HT-29 (cell line): Measurements from ENCODE around the gene MED12L. TPM values are rescaled to one million over a fixed set of nuclear protein-coding genes. Genes with fewer than 3 reads are reported as not detected.
A peak's percentile ranks its signal among the peaks of the same experiment; 100 is the strongest.
"Not testable (repeated sequence)": the region's sequence is repeated elsewhere in the genome, so short reads cannot be mapped to it uniquely, and the experiment has no call there.

Source experiments
- DNase-seq: peaks from one replicate; pipeline ENCODE4 v3.0.0-alpha.2; 2015; ENCODE audit warnings: low spot score
- total RNA-seq: library from RNA; depleted of rRNA; stranded (reverse); fragments of >200 nt; shearing (Covaris generic); gene quantifications from 2 replicates; pipeline ENCODE4 v1.2.3, GENCODE V29; 2014; rRNA removed

Gene MED12L, protein sequence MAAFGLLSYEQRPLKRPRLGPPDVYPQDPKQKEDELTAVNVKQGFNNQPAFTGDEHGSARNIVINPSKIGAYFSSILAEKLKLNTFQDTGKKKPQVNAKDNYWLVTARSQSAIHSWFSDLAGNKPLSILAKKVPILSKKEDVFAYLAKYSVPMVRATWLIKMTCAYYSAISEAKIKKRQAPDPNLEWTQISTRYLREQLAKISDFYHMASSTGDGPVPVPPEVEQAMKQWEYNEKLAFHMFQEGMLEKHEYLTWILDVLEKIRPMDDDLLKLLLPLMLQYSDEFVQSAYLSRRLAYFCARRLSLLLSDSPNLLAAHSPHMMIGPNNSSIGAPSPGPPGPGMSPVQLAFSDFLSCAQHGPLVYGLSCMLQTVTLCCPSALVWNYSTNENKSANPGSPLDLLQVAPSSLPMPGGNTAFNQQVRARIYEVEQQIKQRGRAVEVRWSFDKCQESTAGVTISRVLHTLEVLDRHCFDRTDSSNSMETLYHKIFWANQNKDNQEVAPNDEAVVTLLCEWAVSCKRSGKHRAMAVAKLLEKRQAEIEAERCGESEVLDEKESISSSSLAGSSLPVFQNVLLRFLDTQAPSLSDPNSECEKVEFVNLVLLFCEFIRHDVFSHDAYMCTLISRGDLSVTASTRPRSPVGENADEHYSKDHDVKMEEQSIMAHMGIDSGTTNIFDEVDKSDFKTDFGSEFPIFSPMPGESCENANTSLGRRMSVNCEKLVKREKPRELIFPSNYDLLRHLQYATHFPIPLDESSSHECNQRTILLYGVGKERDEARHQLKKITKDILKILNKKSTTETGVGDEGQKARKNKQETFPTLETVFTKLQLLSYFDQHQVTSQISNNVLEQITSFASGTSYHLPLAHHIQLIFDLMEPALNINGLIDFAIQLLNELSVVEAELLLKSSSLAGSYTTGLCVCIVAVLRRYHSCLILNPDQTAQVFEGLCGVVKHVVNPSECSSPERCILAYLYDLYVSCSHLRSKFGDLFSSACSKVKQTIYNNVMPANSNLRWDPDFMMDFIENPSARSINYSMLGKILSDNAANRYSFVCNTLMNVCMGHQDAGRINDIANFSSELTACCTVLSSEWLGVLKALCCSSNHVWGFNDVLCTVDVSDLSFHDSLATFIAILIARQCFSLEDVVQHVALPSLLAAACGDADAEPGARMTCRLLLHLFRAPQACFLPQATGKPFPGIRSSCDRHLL (N-terminal part only)
- 0.03 TPM in 1 of 2 replicates, not detected in the other for total RNA-seq

GRCh38 chr3:151085227-151085888 is at the start of gene MED12L:
MED12L (plus strand) TSS chr3:151085664; CDS start chr3:151086927, 1,263 bp downstream.
- DNase-seq = no peak

GRCh38 chr3:151037746-151038477 is 47.6 kb upstream of the MED12L start:
- peak; percentile 4 for DNase-seq

DNA sequence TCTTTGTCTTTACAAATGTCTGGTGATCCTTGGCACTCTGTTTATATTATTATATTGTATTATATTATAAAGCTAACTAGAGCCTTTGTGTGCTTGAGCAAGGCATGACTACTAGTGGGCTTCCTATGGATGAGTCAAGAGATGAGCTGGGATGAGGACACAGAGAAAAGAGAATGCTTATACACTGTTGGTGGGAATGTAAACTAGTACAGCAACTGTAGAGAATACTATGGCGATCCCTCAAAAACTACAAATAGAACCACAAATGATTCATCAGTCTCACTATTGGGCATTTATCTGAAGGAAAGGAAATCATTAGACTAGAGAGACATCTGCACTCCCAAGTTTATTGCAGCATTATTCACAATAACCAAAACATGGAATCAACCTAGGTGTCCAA is 40.8 kb upstream of the MED12L start:
- DNase-seq = no peak

DNA sequence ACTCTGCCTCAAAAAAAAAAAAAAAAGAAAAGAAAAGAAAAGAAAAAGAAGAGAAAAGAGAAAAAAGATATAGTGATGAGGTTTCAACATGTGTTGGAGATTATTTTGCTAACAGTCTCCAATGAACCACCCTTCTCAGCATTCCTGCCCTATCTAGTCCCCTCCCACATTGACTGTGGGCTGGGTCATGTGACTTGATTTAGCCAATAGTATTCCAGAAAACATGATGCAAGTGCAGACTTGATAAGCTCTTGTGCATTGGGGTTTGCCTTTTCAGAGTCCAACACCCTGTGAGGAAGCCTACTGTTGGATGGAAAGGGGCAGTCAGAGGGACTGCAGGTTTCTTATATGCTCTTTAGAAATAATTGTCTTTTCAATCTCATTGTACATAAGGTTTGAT is 37.8 kb upstream of the MED12L start:
- DNase-seq = peak; percentile 43

GRCh38 chr3:151051533-151051932 is 33.9 kb upstream of the MED12L start:
- DNase-seq = no peak

GRCh38 chr3:151052346-151052745 is 33.1 kb upstream of the MED12L start:
- DNase-seq = no peak

DNA sequence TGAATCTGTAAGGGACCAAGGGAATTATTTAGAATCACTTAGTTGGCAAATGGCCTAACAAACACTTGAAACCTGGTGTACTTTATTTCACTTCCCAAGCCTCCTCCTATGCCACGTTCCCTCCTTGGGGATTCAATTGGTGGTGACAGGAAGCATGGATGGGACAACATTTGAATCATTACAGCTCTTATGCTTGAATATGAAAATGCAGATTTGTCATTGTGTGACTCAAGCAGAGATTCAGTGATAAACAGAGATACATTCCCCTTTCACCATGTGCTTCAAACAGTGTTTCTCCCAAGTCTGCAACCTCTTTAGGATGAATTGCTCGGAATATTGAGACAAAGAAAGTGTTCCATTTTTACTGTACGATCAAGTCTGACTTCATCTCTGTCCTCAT is 32.7 kb upstream of the MED12L start:
- no peak for DNase-seq

- no peak for DNase-seq
Measured at GRCh38 chr3:151058740-151059139, 26.7 kb upstream of the MED12L start.

- DNase-seq = no peak
Measured at GRCh38 chr3:151062611-151063010, 22.9 kb upstream of the MED12L start.

DNA sequence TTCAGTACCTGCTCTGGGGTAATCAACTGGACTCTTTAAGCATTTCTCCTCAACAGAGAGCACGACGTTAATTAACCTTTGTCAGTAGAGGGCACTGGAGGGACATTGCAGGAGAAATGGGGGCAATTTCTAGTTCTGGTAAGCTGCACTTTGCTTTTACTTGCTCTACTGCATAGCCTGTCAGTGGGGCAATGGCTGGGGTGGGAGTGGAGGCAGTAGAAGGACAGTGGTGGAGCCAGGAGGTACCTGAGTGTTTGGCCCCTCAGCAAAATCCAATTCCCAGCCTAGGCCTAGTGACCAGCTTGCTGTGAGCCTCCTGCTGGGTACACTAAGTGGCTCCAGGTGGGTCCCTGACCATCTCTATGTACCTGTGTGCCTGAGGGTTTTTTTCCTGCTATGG is 18.3 kb upstream of the MED12L start:
- DNase-seq = peak; percentile 39

GRCh38 chr3:151072842-151073241 is 12.6 kb upstream of the MED12L start:
- not testable (repeated sequence) for DNase-seq

- DNase-seq = no peak
Measured at GRCh38 chr3:151074256-151074655, 11.2 kb upstream of the MED12L start.

DNA sequence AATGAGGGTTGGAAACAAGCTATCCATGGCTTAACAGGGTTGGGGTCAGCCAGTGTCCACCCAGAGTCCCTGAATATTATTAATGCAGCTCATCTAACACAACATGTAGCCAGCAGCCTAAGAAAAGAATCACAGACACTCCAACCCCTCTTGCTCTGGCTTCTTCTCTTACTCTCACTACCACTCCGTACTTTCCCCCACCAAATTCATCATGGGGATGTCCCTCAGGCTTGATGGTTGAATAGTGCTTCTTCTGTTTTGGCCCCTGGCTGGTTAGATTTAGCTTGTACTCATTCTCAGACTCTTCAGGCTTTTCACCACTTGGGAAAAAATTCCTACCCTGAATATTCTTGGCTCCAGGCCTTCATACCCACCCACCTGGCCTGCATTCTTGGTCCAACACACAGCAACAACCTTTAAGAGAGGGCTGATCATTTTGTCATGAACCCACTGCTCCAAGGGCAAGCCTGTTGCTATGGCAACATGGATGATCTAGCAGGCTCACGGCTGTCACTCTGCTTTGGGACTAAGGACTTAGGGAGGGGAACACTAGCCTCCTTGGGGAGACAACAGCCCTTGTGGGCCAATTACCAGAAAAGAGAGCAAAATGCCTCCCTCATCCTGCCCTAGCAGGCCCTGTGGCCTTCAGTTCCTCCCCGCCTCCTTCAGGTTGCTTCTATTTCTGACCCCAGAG is 9.4 kb upstream of the MED12L start:
- DNase-seq = no peak

DNA sequence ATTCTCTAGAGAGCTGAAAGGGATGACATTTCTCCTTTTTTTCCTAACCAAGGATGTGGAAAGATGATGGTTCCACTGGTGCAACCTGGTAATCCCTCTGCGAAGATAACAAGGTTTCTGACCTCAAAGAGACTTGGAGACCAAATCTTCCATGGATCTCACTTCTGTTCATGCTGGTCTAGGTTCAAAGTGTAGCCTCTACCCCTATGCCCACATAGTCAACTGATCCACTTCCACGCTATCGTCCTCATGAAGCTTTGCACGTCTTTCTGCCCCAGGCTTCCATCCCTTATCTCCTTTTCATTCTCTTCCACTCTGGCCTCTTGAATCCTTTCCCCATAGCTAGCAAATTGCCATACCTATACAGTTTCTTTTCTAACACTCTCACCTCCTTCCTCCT is 8.8 kb upstream of the MED12L start:
- no peak for DNase-seq

DNA sequence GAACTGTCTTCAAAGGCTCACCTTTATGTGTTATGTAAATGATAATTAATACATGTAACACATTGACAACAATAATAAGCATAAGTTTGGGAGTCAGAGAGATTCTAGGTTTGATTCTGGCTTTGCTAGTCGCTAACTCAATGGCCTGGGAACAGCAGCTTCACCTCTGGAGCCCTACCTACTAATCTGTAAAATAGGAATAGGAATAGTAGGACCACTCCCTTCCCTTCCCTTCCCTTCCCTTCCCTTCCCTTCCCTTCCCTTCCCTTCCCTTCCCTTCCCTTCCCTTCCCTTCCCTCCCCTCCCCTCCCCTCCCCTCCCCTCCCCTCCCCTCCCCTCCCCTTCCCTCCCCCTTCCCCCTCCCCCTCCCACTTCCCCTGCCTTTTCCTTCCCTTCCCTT is 4.4 kb upstream of the MED12L start:
- not testable (repeated sequence) for DNase-seq

DNA sequence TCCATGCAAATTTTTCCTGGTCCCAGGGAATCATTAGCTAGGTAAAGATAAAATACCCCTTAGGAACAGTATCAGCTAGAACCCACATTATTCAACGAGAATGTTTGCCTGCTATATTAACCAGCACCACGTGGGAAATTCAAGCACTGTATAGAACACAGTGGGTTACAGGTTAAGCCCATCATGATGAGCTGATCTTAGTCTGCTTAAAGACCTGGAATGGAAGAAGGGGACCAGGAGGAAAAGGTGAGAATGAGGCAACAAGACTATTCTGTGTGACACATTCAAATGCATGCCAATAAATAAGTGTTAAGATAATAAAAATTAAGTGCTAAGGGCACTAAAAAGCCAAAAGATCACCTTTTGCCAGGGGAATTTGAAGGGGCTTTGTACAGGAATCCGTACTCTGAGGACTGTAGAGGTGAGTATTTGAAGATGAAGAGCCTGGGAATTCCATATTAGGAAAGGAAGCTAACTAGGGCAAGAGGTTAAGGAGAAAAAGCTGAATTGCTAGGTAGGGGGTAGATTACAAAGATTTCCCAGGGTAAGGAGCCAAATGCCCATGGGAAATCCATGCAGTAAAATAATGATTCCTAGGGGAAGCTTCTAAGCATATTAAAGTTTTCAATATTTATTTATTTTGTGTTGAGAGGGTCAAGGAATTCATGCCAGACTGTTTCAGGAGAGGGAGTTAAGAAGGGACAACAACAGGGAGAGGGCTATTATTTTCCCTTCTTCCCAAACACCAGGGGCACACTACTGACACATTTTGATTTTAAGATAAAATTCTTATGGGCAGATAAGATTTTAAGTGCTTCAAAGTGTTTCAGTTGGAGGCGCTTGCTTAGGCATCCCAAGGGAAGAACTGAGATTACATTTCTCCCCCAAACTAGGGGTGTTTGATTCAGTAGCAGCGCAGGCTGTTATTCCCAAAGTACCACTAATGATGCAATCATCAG is 2.3 kb upstream of the MED12L start:
- no peak for DNase-seq

DNA sequence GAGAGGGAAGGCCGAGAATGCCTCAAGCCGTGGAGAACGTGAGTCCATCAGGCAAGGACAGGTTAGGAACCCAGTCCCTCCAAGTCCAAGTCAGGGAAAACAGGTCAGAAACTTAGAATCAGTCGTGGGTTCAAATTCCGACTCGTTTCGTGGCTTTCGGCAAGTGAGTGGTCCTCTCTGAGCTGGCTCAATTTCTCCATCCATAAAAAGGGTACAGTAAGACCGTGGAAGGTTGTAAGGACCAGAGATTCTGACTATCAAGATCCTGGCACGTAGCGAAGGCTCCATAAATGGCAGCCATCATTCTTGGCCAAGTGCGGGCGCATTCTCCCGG is 604 bp upstream of the MED12L start:
- DNase-seq = no peak

- DNase-seq = no peak
Measured at GRCh38 chr3:151085889-151086483, 522 bp downstream of the MED12L start.
